Dendritic cell treated with granulocyte-macrophage colony-stimulating factor and Interleukin-4, amounts not matched to agents 40 ng/mL and 50 ng/mL, for 4 days (primary cell): Measurements from ENCODE around the gene EXOG.

Experiments
- H3K27ac Mint-ChIP-seq: one replicate; pipeline ENCODE4 v1.8.0; 2022; ENCODE audit warnings: mild to moderate bottlenecking, mixed read lengths
- H3K27me3 Mint-ChIP-seq: one replicate; pipeline ENCODE4 v1.8.0; 2022; ENCODE audit warnings: mild to moderate bottlenecking, mixed read lengths
- H3K36me3 Mint-ChIP-seq: one replicate; pipeline ENCODE4 v1.8.0; 2022; ENCODE audit warnings: low read depth, mixed read lengths
- H3K4me1 Mint-ChIP-seq: one replicate; pipeline ENCODE4 v1.8.0; 2022; ENCODE audit warnings: low read depth, mixed read lengths
- H3K4me3 Mint-ChIP-seq: one replicate; pipeline ENCODE4 v1.8.0; 2022; ENCODE audit warnings: mild to moderate bottlenecking, moderate library complexity, mixed read lengths
- H3K9me3 Mint-ChIP-seq: one replicate; pipeline ENCODE4 v1.8.0; 2022; ENCODE audit warnings: mixed read lengths
- intact Hi-C: fragments of 100-400 bp; cut with micrococcal nuclease; formaldehyde crosslinking; loops from one replicate; pipeline ENCODE4 v1.15.0; 2022

EXOG gene

GRCh38 chr3:38478901-38479300 lies 17.2 kb upstream of the EXOG start:
- Mint-ChIP-seq H3K4me3 (no peak overlapping the region), H3K4me1 (no peaks in the 10 kb centered on the region)

GRCh38 chr3:38479431-38480092 lies 16.6 kb upstream of the EXOG start:
- intact Hi-C loops = loop anchor here (1.0 to 10.0 kb wide), 4 partner anchors 133 to 505 kb away; partner anchors contain the start of gene XYLB
- no peak overlapping the region for H3K4me3 Mint-ChIP-seq
- no peaks in the 10 kb centered on the region for H3K4me1 Mint-ChIP-seq
- no peak overlapping the region for H3K27ac Mint-ChIP-seq
- H3K9me3 Mint-ChIP-seq = no peaks in the 10 kb centered on the region
- H3K27me3 Mint-ChIP-seq = no peaks in the 10 kb centered on the region
- H3K36me3 Mint-ChIP-seq = peaks cover 43% of the 10 kb centered on the region

More at GRCh38 chr3:38478901-38479300, 17.2 kb upstream of the EXOG start:
- intact Hi-C loops = loop anchor here (10.0 kb wide), 1 partner anchor 224 kb away; no protein-coding TSS in a partner anchor
- no peaks in the 10 kb centered on the region for H3K27me3 Mint-ChIP-seq
- H3K27ac Mint-ChIP-seq = no peak overlapping the region
- no peaks in the 10 kb centered on the region for H3K9me3 Mint-ChIP-seq
- H3K36me3 Mint-ChIP-seq = peaks cover 41% of the 10 kb centered on the region

- Mint-ChIP-seq H3K36me3 (peaks cover 47% of the 10 kb centered on the region), H3K27me3 (no peaks in the 10 kb centered on the region), H3K27ac (no peak overlapping the region), H3K4me1 (no peaks in the 10 kb centered on the region), H3K9me3 (no peaks in the 10 kb centered on the region), H3K4me3 (no peak overlapping the region)
- intact Hi-C loops = loop anchor here (1.0 to 10.0 kb wide), 3 partner anchors 134 to 505 kb away; partner anchors contain the start of gene XYLB
Measured at GRCh38 chr3:38480093-38480445, 16.1 kb upstream of the EXOG start.

GRCh38 chr3:38480930-38481329 lies 15.2 kb upstream of the EXOG start:
- no peak overlapping the region for H3K27ac Mint-ChIP-seq
- H3K4me3 Mint-ChIP-seq = no peak overlapping the region
- H3K36me3 Mint-ChIP-seq = peaks cover 50% of the 10 kb centered on the region
- intact Hi-C loops = loop anchor here (1.0 to 10.0 kb wide), 3 partner anchors 135 to 506 kb away; partner anchors contain the start of gene XYLB
- no peaks in the 10 kb centered on the region for H3K4me1 Mint-ChIP-seq
- no peaks in the 10 kb centered on the region for H3K27me3 Mint-ChIP-seq
- H3K9me3 Mint-ChIP-seq = no peaks in the 10 kb centered on the region

- Mint-ChIP-seq H3K36me3 (peaks cover 50% of the 10 kb centered on the region), H3K27ac (no peak overlapping the region), H3K4me1 (no peaks in the 10 kb centered on the region), H3K9me3 (no peaks in the 10 kb centered on the region), H3K27me3 (no peaks in the 10 kb centered on the region), H3K4me3 (no peak overlapping the region)
- intact Hi-C loops = loop anchor here (5.0 to 10.0 kb wide), 2 partner anchors 366 to 508 kb away; no protein-coding TSS in a partner anchor
Measured at GRCh38 chr3:38482951-38483350, 13.2 kb upstream of the EXOG start.

- peaks cover 25% of the 10 kb centered on the region for H3K36me3 Mint-ChIP-seq
- no peak overlapping the region for H3K4me3 Mint-ChIP-seq
- intact Hi-C loops = loop anchor here (10.0 kb wide), 1 partner anchor 513 kb away; no protein-coding TSS in a partner anchor
- no peaks in the 10 kb centered on the region for H3K4me1 Mint-ChIP-seq
- no peaks in the 10 kb centered on the region for H3K27me3 Mint-ChIP-seq
- no peaks in the 10 kb centered on the region for H3K9me3 Mint-ChIP-seq
- no peak overlapping the region for H3K27ac Mint-ChIP-seq
Measured at GRCh38 chr3:38487323-38487722, 8.8 kb upstream of the EXOG start.

GRCh38 chr3:38488949-38489348 lies 7.2 kb upstream of the EXOG start:
- Mint-ChIP-seq H3K9me3 (no peaks in the 10 kb centered on the region), H3K36me3 (peaks cover 9% of the 10 kb centered on the region), H3K4me3 (no peak overlapping the region), H3K27ac (no peak overlapping the region), H3K4me1 (no peaks in the 10 kb centered on the region), H3K27me3 (no peaks in the 10 kb centered on the region)
- intact Hi-C loops = loop anchor here (10.0 kb wide), 1 partner anchor 514 kb away; no protein-coding TSS in a partner anchor

- Mint-ChIP-seq H3K36me3 (peaks cover 6% of the 10 kb centered on the region), H3K9me3 (no peaks in the 10 kb centered on the region), H3K4me3 (no peak overlapping the region), H3K4me1 (no peaks in the 10 kb centered on the region), H3K27me3 (no peaks in the 10 kb centered on the region), H3K27ac (no peak overlapping the region)
- intact Hi-C loops = loop anchor here (10.0 kb wide), 2 partner anchors 515 to 635 kb away; no protein-coding TSS in a partner anchor
Measured at GRCh38 chr3:38489766-38490165, 6.4 kb upstream of the EXOG start.

GRCh38 chr3:38490281-38491030 lies 5.7 kb upstream of the EXOG start:
- Mint-ChIP-seq H3K27ac (no peak overlapping the region), H3K27me3 (no peaks in the 10 kb centered on the region), H3K4me3 (no peak overlapping the region), H3K4me1 (no peaks in the 10 kb centered on the region), H3K9me3 (no peaks in the 10 kb centered on the region), H3K36me3 (no peaks in the 10 kb centered on the region)
- intact Hi-C loops = loop anchor here (10.0 kb wide), 1 partner anchor 636 kb away; no protein-coding TSS in a partner anchor

- no peaks in the 10 kb centered on the region for H3K27me3 Mint-ChIP-seq
Measured at GRCh38 chr3:38491215-38491614, 4.9 kb upstream of the EXOG start.

GRCh38 chr3:38493031-38493430 lies 3.1 kb upstream of the EXOG start:
- Mint-ChIP-seq H3K4me1 (peaks cover 13% of the 10 kb centered on the region), H3K4me3 (no peak overlapping the region), H3K27me3 (no peaks in the 10 kb centered on the region), H3K27ac (no peak overlapping the region), H3K9me3 (no peaks in the 10 kb centered on the region), H3K36me3 (peaks cover 6% of the 10 kb centered on the region)
- intact Hi-C loops = loop anchor here (10.0 kb wide), 1 partner anchor 638 kb away; no protein-coding TSS in a partner anchor

More at GRCh38 chr3:38491215-38491614, 4.9 kb upstream of the EXOG start:
- Mint-ChIP-seq H3K27ac (no peak overlapping the region), H3K4me1 (no peaks in the 10 kb centered on the region), H3K36me3 (peaks cover under 1% of the 10 kb centered on the region), H3K4me3 (no peak overlapping the region), H3K9me3 (no peaks in the 10 kb centered on the region)
- intact Hi-C loops = loop anchor here (10.0 kb wide), 1 partner anchor 636 kb away; no protein-coding TSS in a partner anchor

- intact Hi-C loops = loop anchor here (10.0 kb wide), 1 partner anchor 642 kb away; no protein-coding TSS in a partner anchor
- peaks cover 19% of the 10 kb centered on the region for H3K4me1 Mint-ChIP-seq
- H3K27ac Mint-ChIP-seq = peak overlapping the region; percentile 93
- H3K9me3 Mint-ChIP-seq = no peaks in the 10 kb centered on the region
- H3K27me3 Mint-ChIP-seq = no peaks in the 10 kb centered on the region
- peak overlapping the region; percentile 85 for H3K4me3 Mint-ChIP-seq
- H3K36me3 Mint-ChIP-seq = peaks cover 27% of the 10 kb centered on the region
Measured at GRCh38 chr3:38497031-38497430, 891 bp downstream of the EXOG start.

GRCh38 chr3:38500688-38501417 lies 4.7 kb downstream of the EXOG start:
- H3K9me3 Mint-ChIP-seq = no peaks in the 10 kb centered on the region

More at GRCh38 chr3:38500688-38501417, 4.7 kb downstream of the EXOG start:
- peaks cover 48% of the 10 kb centered on the region for H3K36me3 Mint-ChIP-seq
- intact Hi-C loops = no loop called here
- no peak overlapping the region for H3K4me3 Mint-ChIP-seq
- no peaks in the 10 kb centered on the region for H3K27me3 Mint-ChIP-seq
- H3K27ac Mint-ChIP-seq = no peak overlapping the region
- peaks cover 19% of the 10 kb centered on the region for H3K4me1 Mint-ChIP-seq
